Activated naive CD8-positive, alpha-beta T cell treated with anti-CD3 and anti-CD28 coated beads for 36 hours (primary cell): Measurements from ENCODE around the gene CTAG1B. TPM values are rescaled to one million over a fixed set of nuclear protein-coding genes. Genes with fewer than 3 reads are reported as not detected.
"Not testable (repeated sequence)": the region's sequence is repeated elsewhere in the genome, so short reads cannot be mapped to it uniquely, and the experiment has no call there.

ENCODE experiments used
- DNase-seq: peaks from one replicate; pipeline ENCODE4 v3.0.0; 2021
- H3K27ac Mint-ChIP-seq: one replicate; pipeline ENCODE4 v1.8.0; 2022; ENCODE audit warnings: mild to moderate bottlenecking, moderate library complexity, mixed read lengths
- H3K27me3 Mint-ChIP-seq: one replicate; pipeline ENCODE4 v1.8.0; 2022; ENCODE audit warnings: mild to moderate bottlenecking, mixed read lengths
- H3K36me3 Mint-ChIP-seq: one replicate; pipeline ENCODE4 v1.8.0; 2021; ENCODE audit warnings: mild to moderate bottlenecking, mixed read lengths
- H3K4me1 Mint-ChIP-seq: one replicate; pipeline ENCODE4 v1.8.0; 2021; ENCODE audit warnings: mixed read lengths
- H3K4me3 Mint-ChIP-seq: one replicate; pipeline ENCODE4 v1.8.0; 2022; ENCODE audit warnings: mild to moderate bottlenecking, moderate library complexity, mixed read lengths
- H3K9me3 Mint-ChIP-seq: one replicate; pipeline ENCODE4 v1.8.0; 2022; ENCODE audit warnings: mixed read lengths
- total RNA-seq, 2 experiments: library from RNA; stranded (reverse); gene quantifications; one replicate each; pipeline ENCODE4 v1.2.3, GENCODE V29; 2021

The CTAG1B gene
- total RNA-seq, 2 experiments from 2014 or later: not detected

DNA sequence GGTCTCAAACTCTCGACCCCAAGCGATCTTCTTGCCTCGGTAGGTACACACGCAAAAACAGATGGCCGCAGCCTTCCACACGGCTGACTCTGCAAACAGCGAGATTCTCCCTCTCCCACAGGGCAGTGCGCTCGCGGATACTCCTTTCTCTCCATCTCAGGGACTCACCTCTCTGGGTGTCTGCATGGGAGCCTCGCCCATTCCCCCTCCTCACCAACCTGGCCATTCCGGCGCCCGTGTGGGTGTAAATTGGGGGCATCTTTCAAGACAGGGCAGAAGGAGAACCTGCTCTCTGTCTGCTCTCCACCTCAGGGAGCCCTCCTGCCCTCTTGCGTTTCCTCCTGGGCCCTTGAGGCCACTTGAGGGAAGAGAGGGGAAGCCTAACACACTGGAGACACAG lies 29.8 kb upstream of the CTAG1B start:
- Mint-ChIP-seq H3K27me3 (no peaks in the 10 kb centered on the region), H3K4me3 (no peak overlapping the region), H3K9me3 (no peaks in the 10 kb centered on the region), H3K36me3 (no peaks in the 10 kb centered on the region), H3K4me1 (no peaks in the 10 kb centered on the region), H3K27ac (no peak overlapping the region)
- no peak for DNase-seq

DNA sequence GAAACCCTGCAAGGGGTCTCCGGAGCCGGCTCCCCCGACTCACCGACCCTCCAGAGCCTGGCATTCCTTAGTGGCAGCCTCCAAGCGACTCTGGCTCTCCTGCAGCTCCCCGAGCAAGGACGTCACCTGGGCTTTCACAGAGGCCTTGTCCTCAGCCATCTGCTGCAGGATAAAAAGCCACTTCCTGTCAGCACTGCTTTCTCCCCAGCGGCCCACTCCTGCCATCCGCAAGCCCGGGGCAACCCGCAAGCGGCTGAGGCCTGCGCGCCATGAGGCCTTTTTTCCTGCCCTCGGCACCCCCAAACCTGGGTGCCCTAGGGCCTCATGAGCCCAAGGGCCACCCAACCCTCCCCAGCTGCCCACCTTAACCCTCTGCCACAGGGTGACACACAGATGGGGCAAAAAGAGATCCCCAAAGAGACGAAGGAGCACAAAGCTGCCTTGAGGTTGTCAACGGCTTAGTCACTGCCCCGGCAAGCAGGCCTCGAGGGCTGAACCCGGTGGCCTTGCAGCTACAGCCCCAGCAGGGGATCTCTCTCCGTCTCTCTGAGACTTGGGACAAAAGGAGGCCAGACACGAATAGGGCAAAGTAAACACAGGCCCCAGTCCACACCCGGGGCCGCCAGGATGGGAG lies 26.8 kb upstream of the CTAG1B start:
- DNase-seq, H3K4me1 Mint-ChIP-seq, H3K27me3 Mint-ChIP-seq, H3K4me3 Mint-ChIP-seq, H3K9me3 Mint-ChIP-seq, H3K27ac Mint-ChIP-seq, H3K36me3 Mint-ChIP-seq: not testable (repeated sequence)

DNA sequence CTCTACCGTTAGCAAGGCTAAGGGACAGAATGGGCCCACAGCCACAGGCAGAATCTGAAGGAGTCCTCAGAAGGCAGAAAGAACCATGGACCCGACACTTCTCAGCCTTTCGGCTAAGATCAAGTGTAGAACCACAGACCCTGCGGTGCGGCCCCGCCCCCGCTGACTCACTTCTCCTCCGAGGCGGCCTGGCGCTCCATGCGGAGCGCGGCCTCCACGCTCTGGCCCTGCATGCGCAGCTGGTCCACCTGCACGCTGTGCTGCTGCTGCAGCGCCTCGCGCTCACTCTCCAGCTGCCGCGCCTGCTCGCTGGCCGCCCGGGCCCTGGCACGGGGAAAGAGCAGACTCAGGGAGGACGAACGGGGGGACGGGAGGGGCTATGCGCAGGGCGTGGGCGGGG lies 24.6 kb upstream of the CTAG1B start:
- not testable (repeated sequence) for H3K27me3 Mint-ChIP-seq, DNase-seq, H3K9me3 Mint-ChIP-seq, H3K27ac Mint-ChIP-seq, H3K4me3 Mint-ChIP-seq, H3K4me1 Mint-ChIP-seq, H3K36me3 Mint-ChIP-seq

DNA sequence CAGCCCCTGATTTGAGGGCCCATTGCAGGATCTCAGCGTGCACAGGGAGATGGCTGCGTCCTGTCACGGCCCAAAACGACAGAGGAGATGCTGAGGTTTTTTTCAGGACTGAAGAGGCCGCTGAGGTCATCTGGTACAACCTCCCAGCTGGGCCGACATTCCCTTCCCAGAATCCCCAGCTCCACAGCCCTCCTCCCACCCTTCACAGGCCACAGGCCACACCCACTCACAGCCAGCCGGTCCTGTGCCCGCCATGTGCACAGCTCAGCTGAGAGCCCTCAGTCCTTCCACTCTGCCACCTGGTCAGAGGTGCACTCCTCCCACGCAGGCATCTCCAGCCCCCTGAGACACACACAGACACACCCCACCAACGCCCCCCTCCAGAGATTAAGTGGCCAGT lies 22.7 kb upstream of the CTAG1B start:
- not testable (repeated sequence) for H3K9me3 Mint-ChIP-seq, H3K4me1 Mint-ChIP-seq, H3K36me3 Mint-ChIP-seq, H3K4me3 Mint-ChIP-seq, H3K27ac Mint-ChIP-seq, H3K27me3 Mint-ChIP-seq, DNase-seq

DNA sequence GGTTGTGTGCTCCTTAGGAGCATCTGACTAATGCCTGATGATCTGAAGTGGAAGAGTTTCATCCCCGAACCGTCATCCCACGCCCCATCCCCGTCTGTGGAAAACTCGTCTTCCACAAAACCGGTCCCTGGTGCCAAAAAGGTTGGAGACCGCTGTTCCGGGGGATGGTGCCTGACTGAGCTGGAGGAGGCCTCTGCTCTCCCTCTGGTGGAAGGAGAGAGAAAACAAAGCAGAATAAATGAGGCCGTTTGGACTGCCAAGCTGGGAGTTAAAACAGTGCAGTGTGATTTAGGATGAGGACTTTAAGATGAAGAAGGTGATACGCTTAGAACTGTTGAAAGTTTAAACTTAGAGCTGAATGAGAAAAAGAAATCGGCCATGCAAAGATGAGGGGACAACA lies 14.6 kb upstream of the CTAG1B start:
- H3K9me3 Mint-ChIP-seq, H3K4me1 Mint-ChIP-seq, H3K27ac Mint-ChIP-seq, H3K27me3 Mint-ChIP-seq, DNase-seq, H3K4me3 Mint-ChIP-seq, H3K36me3 Mint-ChIP-seq: not testable (repeated sequence)

DNA sequence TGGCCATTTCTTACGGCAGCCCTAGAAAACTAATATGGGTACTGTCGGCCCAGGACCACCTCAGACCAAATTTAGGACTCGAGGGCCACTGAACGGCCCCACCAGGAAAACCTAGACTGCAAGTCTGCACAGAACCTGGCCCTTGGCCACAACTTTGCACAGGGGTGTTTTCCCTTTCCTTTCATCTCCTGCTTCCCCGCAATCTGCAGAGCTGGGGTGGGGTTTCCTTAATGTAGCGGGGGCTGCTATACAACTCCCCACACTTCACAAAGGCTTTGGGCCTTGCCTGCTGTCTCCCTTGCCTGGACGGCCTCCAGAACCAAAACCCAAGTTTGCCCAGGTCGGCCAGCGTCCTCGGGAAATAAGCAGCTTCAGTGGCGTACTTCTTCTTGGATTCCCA lies 11.9 kb upstream of the CTAG1B start:
- H3K27ac Mint-ChIP-seq, H3K9me3 Mint-ChIP-seq, H3K4me1 Mint-ChIP-seq, H3K4me3 Mint-ChIP-seq, DNase-seq, H3K27me3 Mint-ChIP-seq, H3K36me3 Mint-ChIP-seq: not testable (repeated sequence)

DNA sequence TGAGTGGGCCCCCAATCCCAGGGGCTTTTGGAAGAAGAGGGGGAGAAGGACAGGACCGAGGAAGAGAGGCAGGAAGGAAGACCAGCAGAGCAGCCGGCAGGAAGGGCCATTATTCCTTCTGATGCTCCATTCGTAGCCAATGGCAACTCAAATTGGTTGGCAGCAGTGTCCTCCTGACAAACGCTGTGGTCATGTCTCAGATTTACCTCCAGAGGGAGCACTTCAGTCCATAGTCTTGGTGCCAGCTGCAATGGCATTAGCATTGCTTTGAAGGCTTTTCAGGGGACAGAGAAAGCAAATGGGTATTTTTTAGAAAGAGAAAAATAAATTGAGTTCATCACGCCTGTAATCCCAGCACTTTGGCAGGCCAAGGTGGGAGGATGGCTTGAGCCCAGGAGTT lies 9.9 kb upstream of the CTAG1B start:
- H3K4me1 Mint-ChIP-seq, H3K27ac Mint-ChIP-seq, DNase-seq, H3K36me3 Mint-ChIP-seq, H3K27me3 Mint-ChIP-seq, H3K9me3 Mint-ChIP-seq, H3K4me3 Mint-ChIP-seq: not testable (repeated sequence)

DNA sequence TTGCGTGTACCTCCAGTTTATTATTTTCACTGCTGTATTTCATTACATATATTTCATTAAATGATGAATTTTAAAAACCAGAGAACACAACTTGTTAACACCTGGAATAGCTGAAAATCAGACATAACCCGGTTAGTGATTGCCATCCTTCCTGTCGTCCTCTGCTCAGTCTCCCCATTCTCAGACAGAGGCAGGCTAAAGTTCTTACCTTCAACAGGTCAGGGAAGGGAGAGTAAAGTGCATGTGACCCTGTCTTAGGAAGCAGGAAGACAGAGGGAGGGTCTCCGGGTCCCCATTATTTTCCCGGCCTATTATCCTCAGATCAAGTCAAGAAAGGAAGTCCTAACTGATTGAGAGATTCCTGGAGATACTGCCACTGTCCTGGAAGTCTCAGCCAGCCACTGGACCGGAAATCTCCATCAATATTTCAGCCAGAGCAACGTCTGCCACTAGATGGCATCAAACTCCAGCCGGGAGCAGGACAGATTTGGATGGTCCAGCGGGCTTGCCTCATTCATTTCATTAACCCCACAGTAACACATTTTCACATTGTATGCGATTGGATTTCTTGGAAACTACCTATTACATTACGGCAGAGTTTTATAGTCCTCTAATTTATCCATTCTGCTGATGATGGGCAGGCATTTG lies 1.8 kb upstream of the CTAG1B start:
- not testable (repeated sequence) for H3K36me3 Mint-ChIP-seq, DNase-seq, H3K9me3 Mint-ChIP-seq

DNA sequence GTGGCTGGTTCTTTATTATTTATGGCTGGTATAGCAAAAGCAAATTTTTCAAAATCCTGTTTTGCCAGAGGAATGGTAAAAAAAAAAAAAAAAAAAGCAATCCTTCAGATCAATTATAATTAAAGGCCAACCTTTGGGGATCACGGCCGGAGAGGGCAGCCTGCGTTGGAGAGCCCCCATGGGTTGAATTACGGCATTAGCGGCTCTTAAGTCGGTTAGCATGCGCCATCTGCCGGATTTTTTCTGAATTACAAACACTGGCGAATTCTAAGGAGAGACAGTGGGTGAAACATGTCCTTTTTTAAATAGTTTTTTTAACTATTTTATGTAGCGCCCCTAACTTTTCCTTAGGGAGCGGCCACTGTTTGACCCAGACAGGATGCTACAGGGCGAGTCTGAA lies 5.5 kb downstream of the CTAG1B start:
- not testable (repeated sequence) for H3K4me3 Mint-ChIP-seq, DNase-seq, H3K4me1 Mint-ChIP-seq, H3K9me3 Mint-ChIP-seq, H3K27ac Mint-ChIP-seq, H3K36me3 Mint-ChIP-seq, H3K27me3 Mint-ChIP-seq

More for the DNA sequence above, 1.8 kb upstream of the CTAG1B start:
- H3K27ac Mint-ChIP-seq, H3K4me3 Mint-ChIP-seq, H3K4me1 Mint-ChIP-seq, H3K27me3 Mint-ChIP-seq: not testable (repeated sequence)

DNA sequence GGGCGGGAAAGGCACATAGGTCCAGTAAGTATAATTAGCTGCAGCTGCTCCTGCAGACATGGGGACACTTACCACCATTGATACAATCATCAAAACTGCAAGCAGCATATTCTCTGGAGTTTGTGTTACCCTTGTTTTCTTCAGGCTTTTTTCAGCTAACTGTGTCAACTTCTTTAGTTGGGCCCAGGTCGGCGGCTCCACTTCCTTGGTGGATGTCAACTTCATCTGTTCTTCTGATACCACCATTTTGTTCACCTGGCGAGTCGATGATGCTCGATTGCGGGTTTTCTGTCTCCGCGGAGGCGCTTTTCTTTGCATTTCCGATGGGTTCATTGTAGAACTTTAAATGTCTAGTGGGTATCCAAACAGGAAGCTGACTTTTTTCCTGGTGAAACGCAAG lies 7.9 kb downstream of the CTAG1B start:
- not testable (repeated sequence) for H3K4me1 Mint-ChIP-seq, H3K4me3 Mint-ChIP-seq

DNA sequence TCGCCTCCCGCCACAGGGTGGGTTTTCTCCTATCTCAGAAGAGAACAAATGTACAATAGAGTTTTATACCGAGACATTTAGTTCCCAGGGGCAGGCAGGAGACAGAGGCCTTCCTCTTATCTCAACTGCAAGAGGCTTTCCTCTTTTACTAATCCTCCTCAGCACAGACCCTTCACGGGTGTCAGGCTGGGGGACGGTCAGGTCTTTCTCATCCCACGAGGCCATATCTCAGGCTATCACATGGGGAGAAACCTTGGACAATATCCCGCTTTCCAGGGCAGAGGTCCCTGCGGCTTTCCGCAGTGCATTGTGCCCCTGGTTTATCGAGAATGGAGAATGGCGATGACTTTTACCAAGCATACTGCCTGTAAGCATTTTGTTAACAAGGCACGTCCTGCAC lies 10.3 kb downstream of the CTAG1B start:
- not testable (repeated sequence) for H3K4me1 Mint-ChIP-seq, H3K9me3 Mint-ChIP-seq, H3K27me3 Mint-ChIP-seq, H3K36me3 Mint-ChIP-seq, H3K27ac Mint-ChIP-seq, H3K4me3 Mint-ChIP-seq, DNase-seq

More for the DNA sequence above, 7.9 kb downstream of the CTAG1B start:
- not testable (repeated sequence) for H3K27me3 Mint-ChIP-seq, DNase-seq, H3K36me3 Mint-ChIP-seq, H3K9me3 Mint-ChIP-seq, H3K27ac Mint-ChIP-seq

DNA sequence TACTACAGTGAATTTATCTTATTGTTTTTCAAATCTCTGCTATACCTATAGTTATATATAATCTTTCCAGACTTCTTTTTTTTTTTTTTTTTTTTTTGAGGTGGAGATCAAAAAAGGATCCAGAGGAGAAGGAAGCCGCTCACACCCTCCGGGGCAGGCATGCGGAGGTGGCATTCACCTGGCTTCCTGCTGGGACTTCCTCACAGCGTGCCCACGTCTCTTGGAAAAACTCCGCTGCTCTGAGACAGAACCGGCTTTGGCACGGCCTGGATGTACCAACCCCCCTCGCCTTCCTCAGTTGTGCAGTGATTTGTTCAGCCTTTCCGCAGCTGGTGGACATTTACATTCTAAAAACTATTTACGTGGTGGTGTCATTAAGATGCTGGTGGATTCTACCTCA lies 11.1 kb downstream of the CTAG1B start:
- not testable (repeated sequence) for H3K4me1 Mint-ChIP-seq, H3K9me3 Mint-ChIP-seq, H3K27ac Mint-ChIP-seq, H3K36me3 Mint-ChIP-seq, H3K4me3 Mint-ChIP-seq, DNase-seq, H3K27me3 Mint-ChIP-seq

DNA sequence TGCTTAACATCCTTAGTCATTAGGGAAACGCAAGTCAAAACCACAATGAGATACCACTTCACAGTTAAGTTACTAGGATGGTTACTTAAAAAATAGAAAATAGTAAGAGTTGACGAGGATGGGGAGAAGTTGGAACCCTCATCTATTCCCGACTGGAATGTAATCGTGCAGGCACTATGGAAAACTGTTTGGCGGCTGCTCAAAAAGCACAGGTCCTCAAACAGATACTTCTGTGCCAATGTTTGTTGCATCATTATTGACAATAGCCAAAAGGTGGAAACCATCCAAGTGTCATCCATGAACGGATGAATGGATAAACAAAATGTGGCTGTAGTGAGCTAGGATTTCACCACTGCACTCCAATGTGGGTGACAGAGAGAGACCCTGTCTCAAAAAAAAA lies 11.7 kb downstream of the CTAG1B start:
- Mint-ChIP-seq H3K4me1 (peaks cover 7% of the 10 kb centered on the region), H3K27ac (no peak overlapping the region), H3K27me3 (no peaks in the 10 kb centered on the region), H3K36me3 (no peaks in the 10 kb centered on the region), H3K9me3 (no peaks in the 10 kb centered on the region), H3K4me3 (no peak overlapping the region)
- no peak for DNase-seq

DNA sequence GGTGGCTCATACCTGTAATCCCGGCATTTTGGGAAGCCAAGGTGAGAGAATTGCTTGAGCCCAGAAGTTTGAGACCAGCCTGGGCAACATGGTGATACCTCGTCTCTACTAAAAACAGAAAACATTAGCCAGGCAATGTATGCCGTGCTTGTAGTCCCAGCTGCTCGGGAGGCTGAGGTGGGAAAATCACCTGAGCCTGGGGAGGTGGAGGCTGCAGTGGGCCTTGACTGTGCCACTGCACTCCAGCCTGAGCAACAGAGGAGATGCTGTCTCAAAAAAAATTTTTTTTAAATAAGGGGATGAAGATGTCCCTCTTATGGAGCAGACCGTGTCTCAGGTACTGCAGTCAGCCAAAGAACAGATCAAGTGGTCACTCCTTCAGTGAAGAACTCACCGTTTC lies 13.5 kb downstream of the CTAG1B start:
- Mint-ChIP-seq H3K4me1 (peaks cover 7% of the 10 kb centered on the region), H3K36me3 (no peaks in the 10 kb centered on the region), H3K9me3 (no peaks in the 10 kb centered on the region), H3K27ac (no peak overlapping the region), H3K27me3 (no peaks in the 10 kb centered on the region), H3K4me3 (no peak overlapping the region)
- DNase-seq: no peak

DNA sequence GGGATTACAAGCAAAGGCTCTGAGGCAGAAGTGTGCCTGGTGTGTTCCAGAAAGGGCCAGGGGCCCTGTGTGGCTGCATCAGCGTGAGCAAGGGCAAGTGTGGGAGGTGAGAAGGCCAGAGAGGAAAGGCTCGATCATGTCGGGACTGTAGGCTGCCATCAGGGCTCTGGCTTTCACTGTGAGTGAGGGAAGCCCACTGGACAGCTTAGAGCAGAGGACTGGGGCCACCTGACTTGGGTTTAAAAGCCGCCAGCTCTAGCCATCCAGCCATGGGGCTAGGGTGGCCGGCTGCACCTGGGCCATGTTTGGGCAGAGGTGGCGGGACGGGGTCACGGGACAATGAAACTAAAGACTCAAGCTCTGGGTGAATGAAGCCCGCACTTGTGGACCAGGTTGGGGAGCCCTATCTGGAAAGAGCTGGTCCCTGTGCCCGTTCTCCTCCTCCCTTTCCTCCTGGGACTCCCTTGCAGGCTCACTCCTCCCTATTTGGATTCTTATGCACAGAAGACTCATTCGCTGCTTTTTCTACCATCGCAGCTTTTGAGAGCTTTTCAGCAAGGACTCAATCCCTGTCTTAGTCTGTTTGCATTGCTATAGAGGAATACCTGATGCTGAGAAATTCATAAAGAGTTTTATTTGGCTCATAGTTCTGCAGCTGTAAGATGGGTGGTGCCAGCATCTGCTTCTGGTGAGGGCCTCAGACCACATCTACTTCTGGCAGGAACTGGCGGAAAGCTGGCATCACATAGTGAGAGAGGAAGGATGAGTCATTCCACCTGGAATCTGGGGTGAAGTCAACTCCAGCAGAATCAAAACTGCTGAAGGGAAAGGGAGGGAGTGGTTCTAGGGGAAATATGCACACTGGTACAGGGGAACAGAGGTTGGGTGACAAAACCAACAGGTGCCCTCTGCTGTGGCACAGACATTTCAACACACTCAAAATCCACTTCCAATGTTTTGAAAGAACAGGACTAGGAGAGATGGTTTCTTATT lies 15.3 kb downstream of the CTAG1B start:
- Mint-ChIP-seq H3K36me3 (no peaks in the 10 kb centered on the region), H3K9me3 (no peaks in the 10 kb centered on the region), H3K4me3 (no peak overlapping the region), H3K27me3 (no peaks in the 10 kb centered on the region), H3K4me1 (peaks cover 10% of the 10 kb centered on the region), H3K27ac (no peak overlapping the region)
- no peak for DNase-seq
